Neuron (in vitro differentiated cells): ENCODE results near the gene MYPOP.
A peak's percentile ranks its signal among the peaks of the same experiment; 100 is the strongest.
"Not testable (repeated sequence)": the region's sequence is repeated elsewhere in the genome, so short reads cannot be mapped to it uniquely, and the experiment has no call there.

Experiments
- H2AFZ ChIP-seq: one replicate; pipeline ENCODE4 v1.6.1; 2013; ENCODE audit warnings: low read depth, mild to moderate bottlenecking, inconsistent platforms, low read length, moderate library complexity
- H3K27me3 ChIP-seq: one replicate; pipeline ENCODE4 v1.6.1; 2013; ENCODE audit warnings: low read length; ENCODE audit not compliant: insufficient read depth
- H3K36me3 ChIP-seq: one replicate; pipeline ENCODE4 v1.6.1; 2013; ENCODE audit warnings: low read length; ENCODE audit not compliant: insufficient read depth
- H3K4me1 ChIP-seq: one replicate; pipeline ENCODE4 v1.6.1; 2013; ENCODE audit warnings: low read length; ENCODE audit not compliant: insufficient read depth
- H3K4me3 ChIP-seq: 2 replicates; pipeline ENCODE4 v1.5.1; 2013; ENCODE audit warnings: mild to moderate bottlenecking, low read length, moderate library complexity
- H3K9me3 ChIP-seq: one replicate; pipeline ENCODE4 v1.6.1; 2013; ENCODE audit warnings: low read length

Gene MYPOP

GRCh38 chr19:45874620-45874966 lies 27.8 kb downstream of the MYPOP start:
- Histone ChIP-seq H2AFZ (no peak overlapping the region), H3K4me1 (peaks cover 14% of the 10 kb centered on the region), H3K4me3 (no peak overlapping the region), H3K36me3 (no peaks in the 10 kb centered on the region), H3K27me3 (no peaks in the 10 kb centered on the region), H3K9me3 (no peaks in the 10 kb centered on the region)

GRCh38 chr19:45873219-45873772 lies 29.1 kb downstream of the MYPOP start:
- Histone ChIP-seq H3K4me1 (peaks cover 14% of the 10 kb centered on the region), H3K27me3 (no peaks in the 10 kb centered on the region), H3K36me3 (no peaks in the 10 kb centered on the region), H3K9me3 (no peaks in the 10 kb centered on the region), H2AFZ (no peak overlapping the region), H3K4me3 (no peak overlapping the region)

- no peak overlapping the region for H2AFZ ChIP-seq
- no peak overlapping the region for H3K4me3 ChIP-seq
- no peaks in the 10 kb centered on the region for H3K27me3 ChIP-seq
- no peaks in the 10 kb centered on the region for H3K36me3 ChIP-seq
- H3K9me3 ChIP-seq = no peaks in the 10 kb centered on the region
- peaks cover 14% of the 10 kb centered on the region for H3K4me1 ChIP-seq
Measured at GRCh38 chr19:45872095-45872919, 30.1 kb downstream of the MYPOP start.

GRCh38 chr19:45870798-45871197 lies 31.6 kb downstream of the MYPOP start:
- Histone ChIP-seq H3K4me1 (peaks cover 5% of the 10 kb centered on the region), H3K27me3 (peaks cover 8% of the 10 kb centered on the region), H3K4me3 (no peak overlapping the region), H3K36me3 (no peaks in the 10 kb centered on the region), H2AFZ (no peak overlapping the region), H3K9me3 (no peaks in the 10 kb centered on the region)

GRCh38 chr19:45867241-45867640 lies 35.2 kb downstream of the MYPOP start:
- not testable (repeated sequence) for H3K4me1 ChIP-seq, H3K36me3 ChIP-seq, H3K4me3 ChIP-seq, H2AFZ ChIP-seq, H3K9me3 ChIP-seq
- H3K27me3 ChIP-seq = peaks cover 27% of the 10 kb centered on the region

- H3K4me3 ChIP-seq = no peak overlapping the region
Measured at GRCh38 chr19:45866400-45867176, 35.8 kb downstream of the MYPOP start.

GRCh38 chr19:45865269-45865948 lies 37.0 kb downstream of the MYPOP start:
- H3K4me1 ChIP-seq = peaks cover 5% of the 10 kb centered on the region
- no peak overlapping the region for H3K4me3 ChIP-seq
- peaks cover 5% of the 10 kb centered on the region for H3K36me3 ChIP-seq
- peaks cover 27% of the 10 kb centered on the region for H3K27me3 ChIP-seq
- H2AFZ ChIP-seq = no peak overlapping the region
- no peaks in the 10 kb centered on the region for H3K9me3 ChIP-seq

More at GRCh38 chr19:45866400-45867176, 35.8 kb downstream of the MYPOP start:
- Histone ChIP-seq H3K27me3 (peaks cover 27% of the 10 kb centered on the region), H3K36me3 (no peaks in the 10 kb centered on the region), H3K4me1 (peaks cover 5% of the 10 kb centered on the region), H3K9me3 (no peaks in the 10 kb centered on the region), H2AFZ (no peak overlapping the region)

GRCh38 chr19:45864629-45865082 lies 37.8 kb downstream of the MYPOP start:
- H3K36me3 ChIP-seq = peaks cover 8% of the 10 kb centered on the region
- H3K4me3 ChIP-seq = no peak overlapping the region
- no peak overlapping the region for H2AFZ ChIP-seq
- peaks cover 5% of the 10 kb centered on the region for H3K4me1 ChIP-seq
- no peaks in the 10 kb centered on the region for H3K9me3 ChIP-seq
- H3K27me3 ChIP-seq = peaks cover 27% of the 10 kb centered on the region

- peaks cover 11% of the 10 kb centered on the region for H3K36me3 ChIP-seq
- no peaks in the 10 kb centered on the region for H3K9me3 ChIP-seq
- H2AFZ ChIP-seq = peak within 1 kb of the TSS; percentile 58
Measured at GRCh38 chr19:45863840-45864628, 38.4 kb downstream of the MYPOP start, which contains the start of gene FOXA3. FOXA3 (plus strand) TSS chr19:45864326; CDS start chr19:45864457, 131 bp downstream.

GRCh38 chr19:45863335-45863839 lies 39.0 kb downstream of the MYPOP start:
- Histone ChIP-seq H3K36me3 (peaks cover 16% of the 10 kb centered on the region), H3K9me3 (no peaks in the 10 kb centered on the region), H3K27me3 (peaks cover 27% of the 10 kb centered on the region), H3K4me1 (peaks cover 5% of the 10 kb centered on the region), H3K4me3 (peak overlapping the region; percentile 30), H2AFZ (peak overlapping the region; percentile 58)

More at GRCh38 chr19:45863840-45864628, 38.4 kb downstream of the MYPOP start, which contains the start of gene FOXA3:
- Histone ChIP-seq H3K4me1 (peaks cover 5% of the 10 kb centered on the region), H3K4me3 (peak within 1 kb of the TSS; percentile 30), H3K27me3 (peaks cover 27% of the 10 kb centered on the region)

GRCh38 chr19:45862564-45863334 lies 39.7 kb downstream of the MYPOP start, which contains the start of gene SYMPK:
SYMPK (minus strand) TSS chr19:45863147; CDS start chr19:45854495, 8,652 bp downstream.
- Histone ChIP-seq H2AFZ (peak within 1 kb of the TSS; percentile 58), H3K9me3 (no peaks in the 10 kb centered on the region), H3K36me3 (peaks cover 20% of the 10 kb centered on the region), H3K4me1 (peaks cover 5% of the 10 kb centered on the region), H3K27me3 (peaks cover 27% of the 10 kb centered on the region), H3K4me3 (peak within 1 kb of the TSS; percentile 69)
